HG03175 (cell line): Measurements from ENCODE around the gene NPAS3.

ENCODE experiments used
- ATAC-seq: cut with Tn5 transposase; IDR thresholded peaks from one replicate; pipeline ENCODE4 v1.9.1; 2021; ENCODE audit warnings: mild to moderate bottlenecking, moderate library complexity; ENCODE audit not compliant: unreplicated experiment

The NPAS3 gene

GRCh38 chr14:33369041-33369440 is 430.4 kb downstream of the NPAS3 start:
- no peak for ATAC-seq

GRCh38 chr14:33369972-33370371 is 431.3 kb downstream of the NPAS3 start:
- peak; percentile 81 for ATAC-seq

- ATAC-seq: no peak
These were observed 431.7 kb downstream of the NPAS3 start for GRCh38 chr14:33370426-33370825.

GRCh38 chr14:33375196-33375595 is 436.5 kb downstream of the NPAS3 start:
- ATAC-seq: no peak

GRCh38 chr14:33375786-33376185 is 437.1 kb downstream of the NPAS3 start:
- no peak for ATAC-seq

GRCh38 chr14:33376510-33376909 is 437.8 kb downstream of the NPAS3 start:
- no peak for ATAC-seq

- ATAC-seq: no peak
These were observed 439.1 kb downstream of the NPAS3 start for GRCh38 chr14:33377596-33378390.

- ATAC-seq: no peak
These were observed 443.0 kb downstream of the NPAS3 start for GRCh38 chr14:33381717-33382116.

- no peak for ATAC-seq
These were observed 447.5 kb downstream of the NPAS3 start for GRCh38 chr14:33386140-33386539.

- ATAC-seq: no peak
These were observed 448.1 kb downstream of the NPAS3 start for GRCh38 chr14:33386781-33387180.

GRCh38 chr14:33390335-33390734 is 451.7 kb downstream of the NPAS3 start:
- ATAC-seq: no peak

- no peak for ATAC-seq
These were observed 454.7 kb downstream of the NPAS3 start for GRCh38 chr14:33393231-33393894.

GRCh38 chr14:33393895-33394368 is 455.3 kb downstream of the NPAS3 start:
- ATAC-seq: no peak

- ATAC-seq: no peak
These were observed 462.6 kb downstream of the NPAS3 start for GRCh38 chr14:33401311-33401710.

- ATAC-seq: no peak
These were observed 463.9 kb downstream of the NPAS3 start for GRCh38 chr14:33402604-33403003.

GRCh38 chr14:33404054-33404453 is 465.4 kb downstream of the NPAS3 start:
- ATAC-seq: no peak

GRCh38 chr14:33404964-33405574 is 466.4 kb downstream of the NPAS3 start:
- no peak for ATAC-seq

- no peak for ATAC-seq
These were observed 468.1 kb downstream of the NPAS3 start for GRCh38 chr14:33406766-33407165.

GRCh38 chr14:33408291-33408690 is 469.6 kb downstream of the NPAS3 start:
- ATAC-seq: no peak

- no peak for ATAC-seq
These were observed 473.8 kb downstream of the NPAS3 start for GRCh38 chr14:33412450-33412849.

GRCh38 chr14:33413381-33413780 is 474.7 kb downstream of the NPAS3 start:
- ATAC-seq: no peak

- ATAC-seq: no peak
These were observed 475.4 kb downstream of the NPAS3 start for GRCh38 chr14:33414041-33414440.
